Tibial nerve (tissue), 4 donors: ENCODE results near the gene MTHFD1L. TPM values are rescaled to one million over a fixed set of nuclear protein-coding genes. Genes with fewer than 3 reads are reported as not detected.

Experiments used
- DNase-seq, 2 donors: peaks; one replicate each; pipeline ENCODE4 v3.0.0-alpha.2; 2019; ENCODE audit warnings: low spot score in 2 of 2
- H3K27ac ChIP-seq, 4 donors: fragments of 200-600 bp; sonication (generic) in 3 of 4; one replicate each; pipeline ENCODE4 v1.5.1; 2017 to 2019; ENCODE audit warnings: mild to moderate bottlenecking in 1 of 4
- H3K27me3 ChIP-seq, 2 donors: fragments of 200-600 bp; sonication (generic) in 1 of 2; one replicate each; pipeline versions ENCODE4 v1.5.1 to v1.6.0; 2017 to 2019
- H3K36me3 ChIP-seq, 3 donors: fragments of 200-600 bp; sonication (generic); one replicate each; pipeline ENCODE4 v1.5.1; 2018 to 2019
- H3K4me1 ChIP-seq, 4 donors: fragments of 200-600 bp; sonication (generic) in 3 of 4; one replicate each; pipeline ENCODE4 v1.5.1; 2017 to 2019
- H3K4me3 ChIP-seq, 4 donors: fragments of 200-600 bp; sonication (generic) in 3 of 4; one replicate each; pipeline ENCODE4 v1.5.1; 2017 to 2019; ENCODE audit warnings: mild to moderate bottlenecking in 1 of 4, moderate library complexity in 1 of 4
- H3K9me3 ChIP-seq, 4 donors: fragments of 200-600 bp; sonication (generic) in 3 of 4; one replicate each; pipeline ENCODE4 v1.5.1; 2017 to 2019
- EP300 ChIP-seq, 2 donors: sonication (generic); formaldehyde crosslinking; IDR thresholded peaks; one replicate each; pipeline ENCODE4 v1.6.1; 2017; ENCODE audit warnings: antibody characterized with exemption in 2 of 2, mild to moderate bottlenecking in 1 of 2
- POLR2A ChIP-seq, 2 donors: fragments of 450-650 bp; IDR thresholded peaks; one replicate each; pipeline ENCODE4 v1.6.1; 2017; ENCODE audit warnings: antibody characterized with exemption in 2 of 2, mild to moderate bottlenecking in 2 of 2, moderate library complexity in 2 of 2
- WGBS, 2 donors: methylation state at CpG; one replicate each; pipeline ENCODE4 v1.1.5; 2018; 5-methylcytosine and 5-hydroxymethylcytosine counted together
- total RNA-seq, 4 donors: library from RNA; depleted of rRNA; stranded (reverse); fragments of >200 nt; gene quantifications; one replicate each; pipeline ENCODE4 v1.1.0, GENCODE V29; 2016
- TF ChIP-seq, protein P1 (sequence below), 5 experiments: fragments of 200-600 bp in 3 of 5; fragments of 450-650 bp in 2 of 5; sonication (generic) in 3 of 5; IDR thresholded peaks; one replicate each; pipeline ENCODE4 v1.5.1; 2016 to 2019; ENCODE audit warnings: antibody characterized with exemption in 5 of 5, mild to moderate bottlenecking in 3 of 5, moderate library complexity in 2 of 5

Gene MTHFD1L
- total RNA-seq, 4 donors from 2014 or later, result 8.4 to 35.1 (median 13.1) TPM

DNA sequence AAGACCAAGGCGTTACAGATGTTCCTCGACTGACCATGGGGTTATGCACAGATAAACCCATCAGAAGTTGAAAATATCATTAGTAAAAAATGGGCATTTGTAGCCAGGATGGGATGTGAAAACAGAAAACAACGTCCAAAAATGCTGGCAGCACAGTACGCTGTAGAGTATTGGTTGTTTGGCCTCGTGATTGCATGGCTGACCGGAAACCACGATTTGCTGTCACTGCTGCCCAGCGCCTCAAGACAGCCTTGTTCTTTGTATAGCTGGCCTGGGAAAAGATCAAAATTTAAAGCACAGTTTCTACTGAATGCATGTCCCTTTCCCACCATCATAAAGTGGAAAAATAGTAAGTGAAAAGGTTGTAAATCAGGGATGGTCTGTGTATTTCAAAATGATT, 41.9 kb downstream of the MTHFD1L start:
- peak overlapping the region; percentile 36 to 86 (median 60) for H3K27ac ChIP-seq
- DNase-seq, result no peak
- H3K9me3 ChIP-seq, result no peaks in the 10 kb centered on the region
- H3K4me1 ChIP-seq, result peaks cover 0 to 32% (median 11%) of the 10 kb centered on the region in 4 donors
- no peaks in the 10 kb centered on the region for H3K27me3 ChIP-seq
- no peak overlapping the region for H3K4me3 ChIP-seq
- 42 to 43% methylated on average over 8 of the region's 8 CpGs for WGBS, 2 donors
- peaks cover 0 to 9% (median 0%) of the 10 kb centered on the region in 3 donors for H3K36me3 ChIP-seq
- TF ChIP-seq POLR2A (IDR thresholded peaks at IDR 0.05), result no peak
- TF ChIP-seq, protein P1, sequence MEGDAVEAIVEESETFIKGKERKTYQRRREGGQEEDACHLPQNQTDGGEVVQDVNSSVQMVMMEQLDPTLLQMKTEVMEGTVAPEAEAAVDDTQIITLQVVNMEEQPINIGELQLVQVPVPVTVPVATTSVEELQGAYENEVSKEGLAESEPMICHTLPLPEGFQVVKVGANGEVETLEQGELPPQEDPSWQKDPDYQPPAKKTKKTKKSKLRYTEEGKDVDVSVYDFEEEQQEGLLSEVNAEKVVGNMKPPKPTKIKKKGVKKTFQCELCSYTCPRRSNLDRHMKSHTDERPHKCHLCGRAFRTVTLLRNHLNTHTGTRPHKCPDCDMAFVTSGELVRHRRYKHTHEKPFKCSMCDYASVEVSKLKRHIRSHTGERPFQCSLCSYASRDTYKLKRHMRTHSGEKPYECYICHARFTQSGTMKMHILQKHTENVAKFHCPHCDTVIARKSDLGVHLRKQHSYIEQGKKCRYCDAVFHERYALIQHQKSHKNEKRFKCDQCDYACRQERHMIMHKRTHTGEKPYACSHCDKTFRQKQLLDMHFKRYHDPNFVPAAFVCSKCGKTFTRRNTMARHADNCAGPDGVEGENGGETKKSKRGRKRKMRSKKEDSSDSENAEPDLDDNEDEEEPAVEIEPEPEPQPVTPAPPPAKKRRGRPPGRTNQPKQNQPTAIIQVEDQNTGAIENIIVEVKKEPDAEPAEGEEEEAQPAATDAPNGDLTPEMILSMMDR (IDR thresholded peaks at IDR 0.05), result no peak
- peak in 1 of 2 donors; percentile 30 for TF ChIP-seq EP300 (IDR thresholded peaks at IDR 0.05)

GRCh38 chr6:150908901-150909300, 43.4 kb downstream of the MTHFD1L start:
- no peak for DNase-seq
- peaks cover 0 to 26% (median 11%) of the 10 kb centered on the region in 4 donors for H3K4me1 ChIP-seq
- no peak overlapping the region for H3K4me3 ChIP-seq
- H3K36me3 ChIP-seq, result peaks cover 0 to 9% (median 0%) of the 10 kb centered on the region in 3 donors
- TF ChIP-seq, protein P1 (IDR thresholded peaks at IDR 0.05), result no peak
- H3K9me3 ChIP-seq, result no peaks in the 10 kb centered on the region
- peak overlapping the region in 2 of 4 donors; percentile 77 to 86 for H3K27ac ChIP-seq
- H3K27me3 ChIP-seq, result no peaks in the 10 kb centered on the region
- 70 to 79% methylated on average over 2 of the region's 2 CpGs for WGBS, 2 donors

- no peak for DNase-seq
- WGBS, 2 donors, result 62 to 68% methylated on average over 2 of the region's 2 CpGs
Measured at GRCh38 chr6:150910561-150910960, 45.1 kb downstream of the MTHFD1L start.

GRCh38 chr6:150914372-150914771, 48.9 kb downstream of the MTHFD1L start:
- peaks cover 0 to 10% (median 0%) of the 10 kb centered on the region in 4 donors for H3K4me1 ChIP-seq
- H3K4me3 ChIP-seq, result no peak overlapping the region
- no peaks in the 10 kb centered on the region for H3K27me3 ChIP-seq
- peaks cover 0 to 14% (median 0%) of the 10 kb centered on the region in 3 donors for H3K36me3 ChIP-seq
- H3K9me3 ChIP-seq, result no peaks in the 10 kb centered on the region
- no peak for DNase-seq
- no peak for TF ChIP-seq POLR2A (IDR thresholded peaks at IDR 0.05)
- TF ChIP-seq EP300 (IDR thresholded peaks at IDR 0.05), result no peak
- no peak overlapping the region for H3K27ac ChIP-seq
- WGBS, 2 donors, result 90 to 91% methylated on average over 6 of the region's 6 CpGs

More at GRCh38 chr6:150910561-150910960, 45.1 kb downstream of the MTHFD1L start:
- H3K4me1 ChIP-seq, result peaks cover 0 to 32% (median 11%) of the 10 kb centered on the region in 4 donors
- no peaks in the 10 kb centered on the region for H3K9me3 ChIP-seq
- TF ChIP-seq POLR2A (IDR thresholded peaks at IDR 0.05) (no peak), EP300 (IDR thresholded peaks at IDR 0.05) (no peak)
- TF ChIP-seq, protein P1 (IDR thresholded peaks at IDR 0.05), result no peak
- H3K36me3 ChIP-seq, result peaks cover 0 to 9% (median 0%) of the 10 kb centered on the region in 3 donors
- no peak overlapping the region for H3K4me3 ChIP-seq
- H3K27ac ChIP-seq, result no peak overlapping the region
- no peaks in the 10 kb centered on the region for H3K27me3 ChIP-seq

DNA sequence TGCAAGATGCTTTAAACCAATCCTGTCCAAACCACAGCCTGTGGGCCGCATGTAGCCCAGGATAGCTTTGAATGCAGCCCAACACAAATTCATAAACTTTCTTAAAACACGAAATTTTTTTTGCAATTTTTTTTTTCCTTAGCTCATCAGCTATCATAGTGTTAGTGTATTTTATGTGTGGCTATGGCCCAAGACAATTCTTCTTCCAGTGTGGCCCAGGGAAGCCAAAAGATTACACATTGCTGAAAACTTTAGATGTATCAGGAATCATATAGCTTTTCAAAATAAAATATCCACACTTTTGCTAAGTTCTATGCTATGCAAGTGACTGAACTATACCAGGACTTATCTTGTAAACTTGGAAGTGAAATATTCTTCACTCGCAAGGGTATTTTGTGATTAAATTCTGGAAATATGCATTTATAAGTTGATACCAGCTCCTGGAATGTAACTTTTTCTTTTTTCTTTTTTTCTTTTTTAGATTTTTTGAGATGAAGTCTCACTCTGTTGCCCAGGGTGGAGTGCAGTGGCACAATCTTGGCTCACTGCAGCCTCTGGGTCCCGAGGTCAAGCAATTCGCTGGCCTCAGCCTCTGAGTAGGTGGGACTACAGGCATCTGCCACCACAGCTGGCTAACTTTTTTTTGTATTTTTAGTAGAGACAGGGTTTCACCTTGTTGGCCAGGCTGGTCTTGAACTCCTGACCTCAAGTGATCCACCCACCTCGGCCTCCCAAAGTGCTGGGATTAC, 49.8 kb downstream of the MTHFD1L start:
- no peaks in the 10 kb centered on the region for H3K9me3 ChIP-seq
- no peak for DNase-seq
- WGBS, 2 donors, result 61 to 67% methylated on average over 6 of the region's 6 CpGs
- TF ChIP-seq EP300 (IDR thresholded peaks at IDR 0.05), result no peak
- TF ChIP-seq POLR2A (IDR thresholded peaks at IDR 0.05), result no peak
- TF ChIP-seq, protein P1 (IDR thresholded peaks at IDR 0.05), result no peak
- no peak overlapping the region for H3K4me3 ChIP-seq
- peaks cover 0 to 10% (median 0%) of the 10 kb centered on the region in 4 donors for H3K4me1 ChIP-seq
- peaks cover 0 to 22% (median 0%) of the 10 kb centered on the region in 3 donors for H3K36me3 ChIP-seq
- H3K27me3 ChIP-seq, result no peaks in the 10 kb centered on the region
- H3K27ac ChIP-seq, result peak overlapping the region in 2 of 4 donors; percentile 36 to 43
